BJ (cell line): ENCODE data around the gene PEX3. TPM values are rescaled to one million over a fixed set of nuclear protein-coding genes. Genes with fewer than 3 reads are reported as not detected.
"Not testable (repeated sequence)": the region's sequence is repeated elsewhere in the genome, so short reads cannot be mapped to it uniquely, and the experiment has no call there.

ENCODE experiments used
- CTCF ChIA-PET: fragments of 350-600 bp; formaldehyde crosslinking; extraction: SDS; loops from one replicate; lab custom pipeline; 2021; ENCODE audit warnings: antibody characterized with exemption, inconsistent platforms; lab: Yijun Ruan, JAX
- POLR2A ChIA-PET: fragments of 300-600 bp; sonication (Branson Sonifier 250); formaldehyde crosslinking; extraction: SDS; loops from one replicate; lab custom pipeline; 2021; ENCODE audit warnings: antibody characterized with exemption; lab: Charles Lee
- DNase-seq: peaks from one replicate; pipeline ENCODE4 v3.0.0-alpha.2; 2011; ENCODE audit warnings: low read depth
- H3K27me3 ChIP-seq: 2 replicates; pipeline ENCODE4 v1.6.0; 2011; ENCODE audit warnings: low read length; ENCODE audit not compliant: control insufficient read depth, insufficient read depth
- H3K36me3 ChIP-seq: 2 replicates; pipeline ENCODE4 v1.5.1; 2011; ENCODE audit warnings: low read length; ENCODE audit not compliant: control insufficient read depth, insufficient read depth
- H3K4me3 ChIP-seq: 2 replicates; pipeline ENCODE4 v1.5.1; 2011; ENCODE audit warnings: low read depth, mild to moderate bottlenecking, control low read depth, low read length
- CTCF ChIP-seq: IDR thresholded peaks from 2 replicates; pipeline ENCODE4 v1.5.1; 2011; ENCODE audit warnings: low read depth, mild to moderate bottlenecking, control low read depth, inconsistent platforms, low read length, moderate library complexity; ENCODE audit not compliant: insufficient read depth
- polyA plus RNA-seq: library from polyadenylated mRNA; depleted of rRNA; stranded (reverse); fragments of >200 nt; gene quantifications from 2 replicates; pipeline ENCODE4 v1.2.3, GENCODE V29; 2011

The PEX3 gene
- polyA plus RNA-seq, 1 experiment = 19.7 TPM

- no peaks in the 10 kb centered on the region for H3K27me3 ChIP-seq
- CTCF ChIA-PET = interaction anchor here (1.3 to 1.6 kb wide), 2 partner anchors 16 to 751 kb away, joined by 5 to 12 read pairs; no protein-coding TSS in a partner anchor
- no peak for DNase-seq
- POLR2A ChIA-PET = no interaction called here
- TF ChIP-seq CTCF = no peak
- no peak overlapping the region for H3K4me3 ChIP-seq
- H3K36me3 ChIP-seq = no peaks in the 10 kb centered on the region
These were observed 7.5 kb upstream of the PEX3 start for GRCh38 chr6:143443096-143443495.

- DNase-seq, H3K36me3 ChIP-seq, H3K4me3 ChIP-seq, POLR2A ChIA-PET, CTCF ChIA-PET, H3K27me3 ChIP-seq: not testable (repeated sequence)
These were observed 2.7 kb upstream of the PEX3 start for GRCh38 chr6:143447865-143448264.

DNA sequence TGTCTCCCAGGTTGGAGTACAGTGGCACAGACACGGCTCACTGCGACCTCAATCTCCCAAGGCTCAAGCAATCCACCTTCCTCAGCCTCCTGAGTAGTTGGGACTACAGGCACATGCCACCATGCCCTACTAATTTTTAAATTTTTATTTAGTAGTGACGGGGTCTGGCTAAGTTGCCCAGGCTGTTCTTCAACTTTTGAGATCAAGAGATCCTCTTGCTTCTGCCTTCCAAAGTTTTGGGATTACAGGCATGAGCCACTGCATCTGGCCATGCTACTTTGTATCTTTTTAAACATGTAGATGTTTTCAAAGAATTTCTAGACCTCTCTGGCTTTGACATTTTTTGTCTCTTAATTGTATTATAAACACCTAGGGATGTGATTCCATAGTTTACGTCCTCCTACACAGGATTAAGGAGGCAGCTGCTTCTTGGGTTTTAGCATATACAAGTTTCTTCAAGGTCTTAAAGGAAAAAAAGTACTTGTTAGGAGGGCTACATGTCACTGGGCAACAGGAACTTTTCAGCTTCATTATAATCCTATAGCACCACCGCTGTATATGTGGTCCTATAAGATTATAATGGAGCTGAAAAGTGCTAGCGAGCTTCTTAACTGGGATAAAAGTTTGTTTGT, 1.4 kb upstream of the PEX3 start:
- no peak for TF ChIP-seq CTCF
- Histone ChIP-seq H3K4me3 (peak overlapping the region; percentile 78), H3K27me3 (no peaks in the 10 kb centered on the region), H3K36me3 (no peaks in the 10 kb centered on the region)
- ChIA-PET CTCF (interaction anchor here (0.6 to 1.6 kb wide), 2 partner anchors 33 to 64 kb away, joined by 3 read pairs; no protein-coding TSS in a partner anchor), POLR2A (no interaction called here)
- no peak for DNase-seq

DNA sequence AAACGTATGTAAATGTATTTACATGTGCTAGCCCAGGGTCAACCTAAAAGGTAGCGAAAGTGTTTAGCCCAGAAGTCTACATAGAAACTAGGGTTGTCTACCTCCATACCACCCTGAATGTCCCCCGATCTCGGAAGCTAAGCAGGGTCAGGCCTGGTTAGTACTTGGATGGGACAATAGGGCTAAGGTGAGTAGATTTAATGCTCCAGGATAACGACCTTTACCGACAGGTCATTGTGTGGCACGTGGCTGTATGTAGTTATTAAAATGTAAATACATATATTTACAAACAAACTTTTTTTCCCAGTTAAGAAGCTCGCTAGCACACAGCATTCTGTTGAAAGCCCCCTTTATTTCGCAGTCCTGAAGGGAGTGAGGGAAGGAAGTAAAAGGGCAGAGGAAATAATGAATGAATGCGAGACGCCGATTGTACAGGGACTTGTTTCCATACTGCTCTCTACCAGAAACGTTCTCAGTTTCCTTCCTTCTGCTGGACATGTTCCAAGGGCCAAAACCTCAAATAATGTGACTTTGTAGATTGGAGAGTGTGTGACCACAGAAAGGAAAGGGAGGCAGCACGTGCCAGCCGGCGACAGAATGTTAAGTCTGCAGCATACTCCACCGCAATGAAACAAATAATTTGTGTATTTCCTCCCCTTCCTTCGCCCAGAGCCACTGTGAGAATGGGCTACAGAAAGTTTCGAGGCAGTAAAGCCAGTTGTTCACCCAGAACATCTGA, 722 bp upstream of the PEX3 start:
- ChIA-PET CTCF (interaction anchor here (0.6 to 1.6 kb wide), 3 partner anchors 32 to 884 kb away, joined by 3 read pairs; no protein-coding TSS in a partner anchor), POLR2A (no interaction called here)
- no peak for DNase-seq

DNA sequence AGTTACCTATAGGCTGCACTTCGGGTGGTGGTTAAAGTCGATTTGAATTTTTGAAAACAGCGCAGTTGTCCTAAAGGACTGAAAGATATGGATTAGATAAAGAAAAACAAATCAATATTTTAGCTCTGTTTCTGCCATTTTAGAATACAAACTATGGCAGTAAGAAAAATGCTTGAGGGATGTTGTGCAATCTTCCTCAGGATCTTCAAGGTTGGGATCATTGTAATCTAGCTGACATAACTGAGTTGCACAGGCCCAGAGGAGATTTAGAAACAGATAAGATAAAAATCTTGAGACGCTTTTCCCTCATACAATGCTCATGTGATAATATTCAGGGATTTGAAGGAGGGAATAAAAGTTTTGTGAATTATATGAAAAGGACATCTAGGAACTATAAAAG, 926 bp downstream of the PEX3 start:
- DNase-seq = no peak
- TF ChIP-seq CTCF = no peak
- POLR2A ChIA-PET = no interaction called here
- Histone ChIP-seq H3K36me3 (no peaks in the 10 kb centered on the region), H3K27me3 (no peaks in the 10 kb centered on the region), H3K4me3 (peak overlapping the region; percentile 78)
- CTCF ChIA-PET = no interaction called here

More for the DNA sequence above, 722 bp upstream of the PEX3 start:
- H3K36me3 ChIP-seq = no peaks in the 10 kb centered on the region
- no peak for TF ChIP-seq CTCF
- H3K27me3 ChIP-seq = no peaks in the 10 kb centered on the region
- peak overlapping the region; percentile 78 for H3K4me3 ChIP-seq
